HepG2 (cell line): Measurements from ENCODE around the gene GBP3. TPM values are rescaled to one million over a fixed set of nuclear protein-coding genes. Genes with fewer than 3 reads are reported as not detected.
A peak's percentile ranks its signal among the peaks of the same experiment; 100 is the strongest.

Source experiments
- CBX1 ChIP-seq: IDR thresholded peaks from one replicate; pipeline ENCODE4 v1.6.1; 2016; ENCODE audit warnings: antibody characterized with exemption, low read depth
- CHCHD3 ChIP-seq: sonication (generic); formaldehyde crosslinking; IDR thresholded peaks from 2 replicates; pipeline ENCODE4 v1.8.0; 2022; ENCODE audit warnings: mild to moderate bottlenecking, missing genetic modification reagents, moderate library complexity
- FOSL2 ChIP-seq: sonication (generic); formaldehyde crosslinking; IDR thresholded peaks from 2 replicates; pipeline ENCODE4 v1.4.0; 2020; ENCODE audit warnings: missing genetic modification reagents
- FOXM1 ChIP-seq: sonication (generic); formaldehyde crosslinking; IDR thresholded peaks from 2 replicates; pipeline ENCODE4 v1.5.0; 2020; ENCODE audit warnings: missing genetic modification reagents
- HIVEP1 ChIP-seq: sonication (generic); formaldehyde crosslinking; IDR thresholded peaks from 2 replicates; pipeline ENCODE4 v1.4.0; 2020; ENCODE audit warnings: mild to moderate bottlenecking, missing genetic modification reagents
- KDM1A ChIP-seq: IDR thresholded peaks from 2 replicates; pipeline ENCODE4 v1.6.1; 2016; ENCODE audit warnings: missing compliant biosample characterization
- KLF15 ChIP-seq: sonication (generic); formaldehyde crosslinking; IDR thresholded peaks from 2 replicates; pipeline ENCODE4 v1.8.1; 2023; ENCODE audit warnings: borderline replicate concordance, mild to moderate bottlenecking, inconsistent platforms, missing genetic modification reagents, mixed read lengths
- KMT2B ChIP-seq: IDR thresholded peaks from 2 replicates; pipeline ENCODE4 v1.6.1; 2016; ENCODE audit warnings: missing genetic modification reagents, missing compliant biosample characterization
- SALL1 ChIP-seq: sonication (generic); formaldehyde crosslinking; IDR thresholded peaks from 2 replicates; pipeline ENCODE4 v1.8.0; 2022; ENCODE audit warnings: mild to moderate bottlenecking, missing genetic modification reagents
- SAP130 ChIP-seq: IDR thresholded peaks from 2 replicates; pipeline ENCODE4 v1.6.1; 2016; ENCODE audit warnings: low read depth
- SIN3A ChIP-seq: IDR thresholded peaks from 2 replicates; pipeline ENCODE4 v1.6.1; 2011; ENCODE audit warnings: low read depth, mild to moderate bottlenecking, control low read depth, low read length, borderline replicate concordance
- SOX6 ChIP-seq, 2 experiments: fragments of 450-650 bp in 1 of 2; sonication (generic) in 1 of 2; formaldehyde crosslinking in 1 of 2; IDR thresholded peaks; 2 replicates each; pipeline versions ENCODE4 v1.4.0 to v1.6.1; 2017 to 2020; ENCODE audit warnings: antibody characterized with exemption in 1 of 2, mild to moderate bottlenecking in 1 of 2, missing genetic modification reagents in 1 of 2
- TCF12 ChIP-seq, 2 experiments: fragments of 450-650 bp in 1 of 2; sonication (generic) in 1 of 2; formaldehyde crosslinking in 1 of 2; IDR thresholded peaks; 2 replicates each; pipeline versions ENCODE4 v1.6.1 to v1.8.0; 2017 to 2022; ENCODE audit warnings: antibody characterized with exemption in 1 of 2, mild to moderate bottlenecking in 1 of 2, missing genetic modification reagents in 1 of 2, moderate library complexity in 1 of 2
- TEAD2 ChIP-seq: sonication (generic); formaldehyde crosslinking; IDR thresholded peaks from 2 replicates; pipeline ENCODE4 v1.9.0; 2021; ENCODE audit warnings: missing genetic modification reagents
- TEAD3 ChIP-seq: optimal IDR thresholded peaks from 2 replicates; pipeline ENCODE3; 2016; ENCODE audit warnings: borderline replicate concordance
- THYN1 ChIP-seq: sonication (generic); formaldehyde crosslinking; IDR thresholded peaks from 2 replicates; pipeline ENCODE4 v1.8.1; 2023; ENCODE audit warnings: low read depth, mild to moderate bottlenecking, moderate library complexity, missing genetic modification reagents, borderline replicate concordance
- U2AF1 ChIP-seq: fragments of 200-400 bp; formaldehyde crosslinking; optimal IDR thresholded peaks from 2 replicates; pipeline ENCODE3; 2017; ENCODE audit warnings: mild to moderate bottlenecking, low read depth, low read length
- ZBTB8A ChIP-seq: sonication (generic); formaldehyde crosslinking; IDR thresholded peaks from 2 replicates; pipeline ENCODE4 v1.4.0; 2020; ENCODE audit warnings: mild to moderate bottlenecking, low read depth, missing genetic modification reagents, borderline replicate concordance
- ZNF343 ChIP-seq: sonication (generic); formaldehyde crosslinking; IDR thresholded peaks from 2 replicates; pipeline ENCODE4 v1.4.0; 2020; ENCODE audit warnings: mild to moderate bottlenecking, missing genetic modification reagents
- ZNF431 ChIP-seq: sonication (generic); formaldehyde crosslinking; IDR thresholded peaks from 2 replicates; pipeline ENCODE4 v1.9.0; 2022; ENCODE audit warnings: missing genetic modification reagents, low read depth, mild to moderate bottlenecking, borderline replicate concordance
- ZNF547 ChIP-seq: sonication (generic); formaldehyde crosslinking; IDR thresholded peaks from 2 replicates; pipeline ENCODE4 v1.5.1; 2020; ENCODE audit warnings: mild to moderate bottlenecking, missing genetic modification reagents
- ZNF572 ChIP-seq: sonication (generic); formaldehyde crosslinking; IDR thresholded peaks from 2 replicates; pipeline ENCODE4 v1.5.1; 2020; ENCODE audit warnings: mild to moderate bottlenecking, missing genetic modification reagents
- ZNF720 ChIP-seq: sonication (generic); formaldehyde crosslinking; IDR thresholded peaks from 2 replicates; pipeline ENCODE4 v1.4.0; 2020; ENCODE audit warnings: missing genetic modification reagents
- ZNF782 ChIP-seq: sonication (generic); formaldehyde crosslinking; IDR thresholded peaks from 2 replicates; pipeline ENCODE4 v1.4.0; 2020; ENCODE audit warnings: missing genetic modification reagents, mild to moderate bottlenecking, borderline replicate concordance
- ZSCAN9 ChIP-seq: IDR thresholded peaks from 2 replicates; pipeline ENCODE4 v1.6.1; 2016; ENCODE audit warnings: borderline replicate concordance
- polyA plus RNA-seq, 8 experiments: library from polyadenylated mRNA; depleted of rRNA in 3 of 8; stranded (reverse) in 7 of 8; unstranded in 1 of 8; fragments of >200 nt; fragmentation: Illumina TruSeq in 4 of 8; extraction: Trizol in 4 of 8; gene quantifications; 2 replicates each; pipeline versions ENCODE4 v1.2.1 to v1.2.3, GENCODE V29; 2011 to 2016; ENCODE audit warnings: low read depth in 4 of 8, missing spikeins in 1 of 8, mixed read lengths in 1 of 8; ENCODE audit not compliant: insufficient read depth in 1 of 8
- total RNA-seq, 5 experiments: library from RNA; depleted of rRNA; stranded (reverse); fragments of >200 nt; fragmentation: Illumina TruSeq; extraction: Trizol; gene quantifications; 2 replicates each; pipeline ENCODE4 v1.2.3, GENCODE V29; 2016; ENCODE audit warnings: low read depth in 1 of 5
- TF ChIP-seq, protein P1 (sequence below): sonication (generic); formaldehyde crosslinking; IDR thresholded peaks from 2 replicates; pipeline ENCODE4 v1.5.1; 2020; ENCODE audit warnings: missing genetic modification reagents, mild to moderate bottlenecking, borderline replicate concordance
- TF ChIP-seq, protein P2 (sequence below), 2 experiments: IDR thresholded peaks; 2 replicates each; pipeline ENCODE4 v1.6.1; 2011 to 2012; ENCODE audit warnings: low read length in 2 of 2, borderline replicate concordance in 1 of 2, low read depth in 1 of 2, mild to moderate bottlenecking in 1 of 2, moderate library complexity in 1 of 2

The GBP3 gene
- total and polyA plus RNA-seq, 2 of the 13 experiments (the other 11 are each of a cell fraction or from before 2014, with no cell fraction given), result 0.16 to 0.46 TPM

DNA sequence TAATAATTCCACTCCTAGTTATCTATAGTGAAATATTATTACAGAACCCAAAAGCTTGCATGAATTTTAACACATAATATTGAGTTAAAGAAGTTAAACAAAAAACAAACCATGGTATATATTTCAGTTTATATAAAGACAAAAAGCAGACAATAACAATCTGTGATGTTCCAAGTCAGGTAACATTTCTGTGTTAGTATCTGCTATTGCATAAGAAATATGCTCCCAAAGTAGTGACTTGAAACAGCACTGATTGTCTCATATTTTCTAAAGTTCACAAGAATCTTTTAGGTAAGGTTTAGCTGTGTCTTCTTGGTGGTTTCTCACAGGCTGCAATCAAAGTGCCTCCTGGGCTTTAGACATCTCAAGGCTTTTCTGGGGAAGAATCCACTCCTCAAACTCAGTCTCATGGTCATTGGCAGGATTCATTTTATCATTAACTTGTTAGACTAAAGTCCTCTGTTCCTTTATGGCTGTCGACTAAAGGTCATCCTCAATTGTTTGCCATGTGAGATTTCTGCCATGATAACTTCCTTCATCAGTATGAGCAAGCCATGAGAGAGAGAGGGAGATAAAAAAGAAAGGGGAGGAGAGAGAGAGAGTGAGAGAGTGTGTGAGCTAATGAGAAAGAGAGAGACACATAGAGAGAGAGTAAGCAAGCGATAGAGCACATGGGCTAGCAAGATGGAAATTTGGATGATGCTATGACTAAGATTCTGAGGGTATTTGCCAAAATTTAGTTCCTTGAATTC lies 22.5 kb upstream of the GBP3 start (continued):
- no peak for TF ChIP-seq TEAD2 (CRISPR knock-in tag)
- TF ChIP-seq KMT2B (CRISPR knock-in tag), result peak; percentile 40; the same call in 1 of the 2 replicates
- TF ChIP-seq TEAD3 (CRISPR knock-in tag), result peak; percentile 40
- peak; percentile 68; the same call in 1 of the 2 replicates for TF ChIP-seq KDM1A (CRISPR knock-in tag)
- TF ChIP-seq ZNF343 (CRISPR knock-in tag), result no peak
- no peak for TF ChIP-seq SIN3A
- TF ChIP-seq ZNF547 (CRISPR knock-in tag), result no peak
- no peak for TF ChIP-seq ZNF431 (CRISPR knock-in tag)
- TF ChIP-seq HIVEP1 (CRISPR knock-in tag), result no peak
- TF ChIP-seq ZNF720 (CRISPR knock-in tag), result no peak
- TF ChIP-seq ZSCAN9 (CRISPR knock-in tag), result no peak
- TF ChIP-seq CHCHD3 (CRISPR knock-in tag), result no peak
- TF ChIP-seq ZNF782 (CRISPR knock-in tag), result no peak
- no peak for TF ChIP-seq CBX1
- TF ChIP-seq, protein P1, sequence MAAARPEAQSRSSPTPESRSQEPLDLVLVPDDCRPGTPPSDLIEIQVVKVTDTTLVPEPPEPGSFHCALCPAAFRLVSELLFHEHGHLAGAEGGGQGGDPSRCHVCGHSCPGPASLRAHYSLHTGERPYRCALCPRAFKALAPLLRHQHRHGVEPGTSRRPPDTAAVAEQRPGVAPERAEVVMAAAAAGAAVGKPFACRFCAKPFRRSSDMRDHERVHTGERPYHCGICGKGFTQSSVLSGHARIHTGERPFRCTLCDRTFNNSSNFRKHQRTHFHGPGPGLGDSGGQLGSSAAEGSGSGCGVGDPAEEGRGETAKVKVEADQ (CRISPR knock-in tag), result peak; percentile 53; the same call in 1 of the 2 replicates
- TF ChIP-seq FOXM1, result no peak
- TF ChIP-seq SALL1 (CRISPR knock-in tag), result peak; percentile 59; the same call in 1 of the 2 replicates
- peak; percentile 75 for TF ChIP-seq SAP130
- TF ChIP-seq FOSL2 (CRISPR knock-in tag), result peak; percentile 61
- no peak for TF ChIP-seq THYN1 (CRISPR knock-in tag)
- TF ChIP-seq, protein P2, sequence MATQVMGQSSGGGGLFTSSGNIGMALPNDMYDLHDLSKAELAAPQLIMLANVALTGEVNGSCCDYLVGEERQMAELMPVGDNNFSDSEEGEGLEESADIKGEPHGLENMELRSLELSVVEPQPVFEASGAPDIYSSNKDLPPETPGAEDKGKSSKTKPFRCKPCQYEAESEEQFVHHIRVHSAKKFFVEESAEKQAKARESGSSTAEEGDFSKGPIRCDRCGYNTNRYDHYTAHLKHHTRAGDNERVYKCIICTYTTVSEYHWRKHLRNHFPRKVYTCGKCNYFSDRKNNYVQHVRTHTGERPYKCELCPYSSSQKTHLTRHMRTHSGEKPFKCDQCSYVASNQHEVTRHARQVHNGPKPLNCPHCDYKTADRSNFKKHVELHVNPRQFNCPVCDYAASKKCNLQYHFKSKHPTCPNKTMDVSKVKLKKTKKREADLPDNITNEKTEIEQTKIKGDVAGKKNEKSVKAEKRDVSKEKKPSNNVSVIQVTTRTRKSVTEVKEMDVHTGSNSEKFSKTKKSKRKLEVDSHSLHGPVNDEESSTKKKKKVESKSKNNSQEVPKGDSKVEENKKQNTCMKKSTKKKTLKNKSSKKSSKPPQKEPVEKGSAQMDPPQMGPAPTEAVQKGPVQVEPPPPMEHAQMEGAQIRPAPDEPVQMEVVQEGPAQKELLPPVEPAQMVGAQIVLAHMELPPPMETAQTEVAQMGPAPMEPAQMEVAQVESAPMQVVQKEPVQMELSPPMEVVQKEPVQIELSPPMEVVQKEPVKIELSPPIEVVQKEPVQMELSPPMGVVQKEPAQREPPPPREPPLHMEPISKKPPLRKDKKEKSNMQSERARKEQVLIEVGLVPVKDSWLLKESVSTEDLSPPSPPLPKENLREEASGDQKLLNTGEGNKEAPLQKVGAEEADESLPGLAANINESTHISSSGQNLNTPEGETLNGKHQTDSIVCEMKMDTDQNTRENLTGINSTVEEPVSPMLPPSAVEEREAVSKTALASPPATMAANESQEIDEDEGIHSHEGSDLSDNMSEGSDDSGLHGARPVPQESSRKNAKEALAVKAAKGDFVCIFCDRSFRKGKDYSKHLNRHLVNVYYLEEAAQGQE (IDR thresholded peaks at IDR 0.05; ENCODE audit: borderline replicate concordance in 1 of 2, low read depth in 1 of 2, low read length in 2 of 2), result no peak
- no peak for TF ChIP-seq SOX6 (IDR thresholded peaks at IDR 0.05)
- peak; percentile 92 for TF ChIP-seq SOX6 (CRISPR knock-in tag; IDR thresholded peaks at IDR 0.05)
- TF ChIP-seq TCF12 (IDR thresholded peaks at IDR 0.05), result no peak
- TF ChIP-seq TCF12 (CRISPR knock-in tag; IDR thresholded peaks at IDR 0.05), result no peak
- no peak for TF ChIP-seq U2AF1
- TF ChIP-seq ZNF572 (CRISPR knock-in tag), result no peak
- TF ChIP-seq ZBTB8A, result no peak
- TF ChIP-seq KLF15 (CRISPR knock-in tag), result no peak
